NOMO-1 (cell line): ENCODE data around the gene SBK2.

Source experiments
- DNase-seq, 2 experiments: peaks; one replicate each; lab custom pipeline; 2025; ENCODE audit not compliant: unreplicated experiment in 2 of 2; lab: John Stamatoyannopoulos, UW

Gene SBK2

GRCh38 chr19:55487924-55488687, 48.8 kb downstream of the SBK2 start, which contains the start of gene SSC5D:
TSS of gene SSC5D (plus strand) at chr19:55488436. CDS start at chr19:55488590, 154 bp downstream.
- DNase-seq: no peak

DNA sequence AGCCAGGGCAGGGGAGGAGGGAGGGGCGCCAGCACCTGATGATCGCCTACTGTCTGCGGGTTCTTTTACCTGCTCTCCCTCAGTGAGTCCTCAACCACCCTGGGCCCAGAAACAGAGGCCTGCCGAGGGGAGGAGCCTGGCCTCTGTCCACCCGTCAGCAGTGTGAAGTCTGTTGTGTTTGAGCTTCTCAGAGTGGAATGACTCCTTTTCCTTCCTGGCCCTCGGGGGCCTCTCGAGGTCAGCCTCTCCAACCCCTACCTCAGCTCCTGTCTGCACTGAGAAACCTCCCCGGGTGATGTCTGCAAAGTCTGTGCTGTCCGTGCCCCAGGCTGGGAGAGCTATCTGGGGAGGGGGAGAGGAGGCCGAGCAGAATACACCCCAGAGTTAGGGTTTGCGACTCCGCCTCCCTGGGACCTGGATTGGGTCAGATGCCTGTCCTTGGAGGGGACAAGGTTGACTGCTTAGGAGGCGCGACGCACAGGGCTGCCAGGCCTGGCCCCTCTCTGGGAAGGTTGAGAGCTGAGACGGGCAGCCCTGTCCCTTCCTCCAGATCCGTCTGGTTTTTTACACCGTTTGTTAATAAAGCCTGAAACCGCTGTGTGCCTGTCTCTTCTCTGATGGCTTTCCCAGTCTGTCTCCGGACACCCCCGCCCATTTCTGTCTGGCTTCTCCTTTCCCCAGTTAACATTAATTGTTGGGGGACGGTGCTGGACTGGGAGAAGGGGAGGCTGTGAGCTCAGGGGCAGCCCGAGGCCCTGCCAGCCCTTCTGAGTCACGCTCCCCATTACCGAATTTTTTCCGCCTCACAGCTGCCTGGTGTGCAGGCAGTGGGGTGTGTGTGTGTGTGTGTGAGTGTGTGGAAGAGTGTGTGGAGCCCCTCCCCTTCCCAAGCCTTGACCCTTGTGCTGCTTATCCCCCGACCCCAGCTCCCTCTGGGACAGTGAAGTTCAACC, 49.7 kb downstream of the SBK2 start:
- no peak for DNase-seq

DNA sequence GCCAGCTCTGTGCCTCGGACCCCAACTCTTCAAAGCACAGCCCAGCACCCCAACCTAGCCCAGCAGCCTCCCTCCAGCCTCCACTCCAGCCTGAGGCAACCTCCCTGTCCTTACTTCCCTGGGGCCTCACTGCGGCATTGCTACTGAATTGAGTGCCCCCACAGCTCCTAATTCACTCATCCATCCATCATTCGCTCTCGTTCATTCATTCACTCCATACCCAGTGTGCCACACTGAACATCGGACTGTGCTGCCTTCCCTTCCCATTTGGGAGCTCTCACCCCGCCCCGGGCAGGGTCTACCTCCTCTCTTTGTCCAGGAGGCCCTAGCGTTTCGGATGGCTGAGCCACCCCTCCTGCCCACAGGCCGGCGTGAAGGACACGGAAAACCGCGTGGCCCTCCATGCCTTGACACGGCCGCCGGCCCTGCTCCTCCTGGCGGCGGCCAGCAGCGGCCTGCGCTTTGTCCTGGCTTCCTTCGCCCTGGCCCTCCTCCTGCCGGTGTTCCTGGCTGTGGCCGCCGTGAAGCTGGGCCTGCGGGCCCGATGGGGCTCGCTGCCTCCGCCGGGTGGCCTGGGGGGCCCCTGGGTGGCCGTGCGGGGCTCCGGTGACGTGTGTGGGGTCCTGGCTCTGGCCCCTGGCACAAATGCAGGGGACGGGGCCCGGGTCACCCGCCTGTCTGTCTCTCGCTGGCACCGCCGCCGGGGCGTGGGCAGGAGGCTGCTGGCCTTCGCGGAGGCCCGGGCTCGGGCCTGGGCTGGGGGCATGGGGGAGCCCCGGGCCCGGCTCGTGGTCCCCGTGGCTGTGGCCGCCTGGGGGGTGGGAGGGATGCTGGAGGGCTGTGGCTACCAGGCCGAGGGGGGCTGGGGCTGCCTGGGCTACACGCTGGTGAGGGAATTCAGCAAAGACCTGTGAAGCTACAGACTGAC, 50.6 kb downstream of the SBK2 start:
- DNase-seq: no peak

DNA sequence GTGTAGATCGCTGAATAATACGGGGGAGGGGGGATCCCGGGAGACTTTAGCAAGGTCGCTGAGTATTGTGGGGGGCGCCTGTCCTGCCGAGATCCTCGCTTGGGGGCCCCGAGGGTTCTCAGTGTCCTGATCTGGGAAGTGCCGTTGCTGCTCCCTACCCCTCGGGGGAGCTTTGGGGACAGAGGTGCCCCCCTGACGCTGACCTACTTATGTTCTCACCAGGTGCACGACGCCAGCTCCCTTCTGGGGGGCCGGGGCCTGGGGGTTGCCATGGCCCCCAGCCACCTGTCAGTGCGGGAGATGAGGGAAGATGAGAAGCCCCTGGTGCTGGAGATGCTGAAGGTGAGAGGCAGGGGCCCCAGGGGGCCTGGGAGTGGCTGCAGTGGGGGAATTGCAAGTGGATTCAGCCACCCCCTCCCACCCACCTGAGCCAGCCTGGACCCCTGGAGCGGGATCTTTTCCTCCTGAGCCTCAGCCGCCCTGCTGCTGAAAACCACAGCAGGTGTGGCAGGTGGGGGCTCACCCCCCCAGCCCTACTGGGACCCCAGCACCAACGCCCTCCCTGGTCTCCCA, 51.4 kb downstream of the SBK2 start:
- DNase-seq: no peak

DNA sequence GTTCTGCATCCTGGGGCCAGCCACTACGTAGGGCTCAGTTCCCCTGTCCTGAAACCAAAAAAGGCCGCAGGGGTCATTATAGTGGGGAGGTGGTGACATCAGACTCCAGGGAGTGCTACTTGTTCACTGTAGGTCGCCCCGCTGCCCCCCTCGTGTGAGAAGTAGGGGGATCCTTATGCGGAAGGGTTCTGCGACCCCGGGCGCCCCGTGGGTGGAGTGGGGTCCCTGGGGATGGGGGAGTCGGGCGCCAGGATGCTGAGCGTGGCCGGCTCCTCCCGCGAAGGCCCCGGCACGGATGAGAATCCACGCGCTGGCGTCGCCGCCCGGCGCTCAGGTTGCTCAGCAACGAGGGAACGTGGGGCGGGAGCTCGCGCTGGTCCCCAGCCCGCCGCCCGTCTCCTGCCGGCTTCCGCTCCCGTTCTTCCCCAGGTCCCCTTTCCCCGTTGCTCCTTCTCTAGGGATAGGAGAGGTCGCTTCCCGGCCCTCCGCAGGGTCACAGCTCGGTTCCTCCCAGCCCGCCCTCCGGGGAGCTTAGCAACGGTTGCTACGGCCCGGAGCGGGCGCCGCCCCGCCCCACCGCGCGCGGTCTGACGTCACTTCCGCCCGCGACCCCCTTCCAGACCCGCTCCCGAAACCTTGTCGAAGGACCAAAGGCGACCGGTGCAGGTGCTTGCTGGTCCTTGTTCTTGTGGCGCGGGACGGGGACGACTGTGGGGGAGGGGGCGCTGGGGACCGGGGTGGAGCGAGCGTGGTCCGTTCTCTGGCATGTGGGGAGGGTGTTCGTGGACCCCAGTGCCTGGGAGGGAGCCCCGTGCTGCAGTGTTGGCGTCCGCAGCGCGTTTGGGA, 52.1 kb downstream of the SBK2 start, which contains the start of gene NAT14:
NAT14 (plus strand) TSS at position 596 of the 846 bp plus-strand sequence. CDS start 521 bp downstream, outside the sequence.
- peak; percentile 33 to 58 for DNase-seq

DNA sequence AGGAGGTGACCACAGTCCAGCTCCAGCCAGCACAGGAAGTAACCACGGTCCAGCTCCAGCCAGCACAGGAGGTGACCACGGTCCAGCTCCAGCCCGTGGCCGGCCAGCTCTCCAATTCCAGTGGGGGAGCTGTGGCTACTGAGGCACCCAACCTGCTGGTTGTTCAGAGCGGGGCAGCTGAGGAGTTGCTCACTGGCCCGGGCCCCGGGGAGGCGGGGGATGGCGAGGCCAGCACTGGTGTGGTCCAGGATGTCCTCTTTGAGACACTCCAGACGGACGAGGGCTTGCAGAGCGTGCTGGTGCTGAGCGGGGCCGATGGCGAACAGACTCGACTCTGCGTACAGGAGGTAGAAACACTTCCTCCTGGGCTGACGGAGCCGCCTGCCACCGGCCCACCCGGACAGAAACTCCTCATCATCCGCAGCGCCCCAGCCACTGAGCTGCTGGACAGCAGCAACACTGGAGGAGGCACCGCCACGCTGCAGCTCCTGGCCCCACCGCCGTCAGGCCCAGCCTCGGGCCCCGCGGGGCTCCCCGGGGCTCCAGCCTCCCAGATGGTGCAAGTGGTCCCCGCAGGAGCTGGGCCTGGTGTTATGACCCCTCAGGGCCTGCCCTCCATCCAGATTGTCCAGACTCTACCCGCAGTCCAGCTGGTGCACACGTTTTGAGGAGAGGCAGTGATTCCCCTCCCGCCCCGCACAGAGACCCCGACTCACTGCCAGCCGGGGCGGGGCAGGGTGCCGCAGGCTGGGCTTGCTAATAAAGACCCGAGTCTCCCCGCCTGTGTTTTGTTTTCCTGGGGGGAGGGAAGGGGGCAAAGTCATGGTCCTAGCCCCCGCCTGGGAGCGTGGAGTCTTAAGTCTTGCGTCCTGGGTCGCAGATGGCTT, 53.0 kb downstream of the SBK2 start:
- no peak for DNase-seq

- DNase-seq: no peak
These were observed 53.8 kb downstream of the SBK2 start for GRCh38 chr19:55482967-55483705.

- DNase-seq: no peak
These were observed 54.6 kb downstream of the SBK2 start for GRCh38 chr19:55482156-55482961.

- DNase-seq: no peak
These were observed 55.2 kb downstream of the SBK2 start for GRCh38 chr19:55481794-55482155.

DNA sequence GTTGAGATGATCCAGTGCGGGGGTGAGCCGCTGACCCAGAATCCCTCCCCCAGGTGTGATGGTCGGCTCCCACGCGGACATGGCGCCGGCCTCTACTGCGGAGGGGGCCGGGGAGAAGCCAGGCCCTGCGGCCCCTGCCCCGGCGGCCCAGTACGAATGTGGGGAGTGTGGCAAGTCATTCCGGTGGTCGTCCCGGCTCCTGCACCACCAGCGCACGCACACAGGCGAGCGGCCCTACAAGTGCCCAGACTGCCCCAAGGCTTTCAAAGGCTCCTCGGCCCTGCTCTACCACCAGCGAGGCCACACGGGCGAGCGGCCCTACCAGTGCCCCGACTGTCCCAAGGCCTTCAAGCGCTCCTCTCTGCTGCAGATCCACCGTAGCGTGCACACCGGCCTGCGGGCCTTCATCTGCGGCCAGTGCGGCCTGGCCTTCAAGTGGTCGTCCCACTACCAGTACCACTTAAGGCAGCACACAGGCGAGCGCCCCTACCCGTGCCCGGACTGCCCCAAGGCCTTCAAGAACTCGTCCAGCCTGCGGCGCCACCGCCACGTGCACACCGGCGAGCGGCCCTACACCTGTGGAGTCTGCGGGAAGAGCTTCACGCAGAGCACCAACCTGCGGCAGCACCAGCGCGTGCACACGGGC, 55.7 kb downstream of the SBK2 start:
- DNase-seq: no peak

DNA sequence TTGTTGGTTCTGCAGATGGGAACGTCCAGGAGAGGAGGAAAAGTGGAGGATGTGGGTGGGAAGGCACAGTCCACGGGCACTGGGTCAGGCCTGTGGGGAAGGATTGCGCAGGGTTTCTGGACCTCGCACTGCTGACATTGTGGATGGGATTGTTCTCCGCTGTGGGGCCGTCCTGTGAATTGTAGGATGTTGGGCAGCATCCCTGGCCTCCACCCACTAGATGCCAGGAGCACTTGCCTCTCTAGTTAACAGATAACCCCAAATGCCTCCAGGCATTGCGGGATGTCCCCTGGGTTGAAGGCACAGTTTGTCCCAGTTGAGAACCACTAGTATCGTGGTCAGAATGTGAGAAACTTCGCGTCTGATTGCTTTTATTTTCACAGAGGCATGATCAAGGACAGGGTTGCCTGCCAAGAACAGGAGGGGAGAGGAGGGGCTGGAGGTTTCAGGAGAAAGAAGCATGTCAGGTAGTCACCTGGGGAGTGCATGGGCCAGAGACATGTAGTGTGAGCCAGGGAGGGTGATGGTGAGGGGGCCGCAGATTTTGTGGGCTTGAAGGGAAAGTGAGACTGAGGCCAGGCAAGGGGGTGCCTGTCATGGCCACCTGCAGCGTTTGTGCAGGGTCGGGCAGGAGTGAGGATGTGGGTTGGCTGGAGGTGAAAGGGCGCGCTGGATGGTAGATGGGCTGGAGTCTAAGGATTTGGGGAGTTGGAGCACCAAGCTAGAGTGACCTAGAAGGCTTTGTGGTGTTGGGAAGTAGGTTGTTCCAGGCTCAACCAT, 57.3 kb downstream of the SBK2 start:
- no peak for DNase-seq

- no peak for DNase-seq
These were observed 57.9 kb downstream of the SBK2 start for GRCh38 chr19:55479045-55479444.
